ENCODE data around the gene ZEB1. TPM values are rescaled to one million over a fixed set of nuclear protein-coding genes. Genes with fewer than 3 reads are reported as not detected.

ZEB1 gene
- total RNA-seq, 1 experiment from 2014 or later = 0.39 TPM

GRCh38 chr10:31397852-31398251 lies 78.8 kb downstream of the ZEB1 start:
- Histone ChIP-seq H3K27me3 (ENCODE audit: insufficient read depth, low read length) (no peaks in the 10 kb centered on the region), H3K23ac (ENCODE audit: insufficient read length, low read depth, low read length) (no peak overlapping the region), H3K18ac (ENCODE audit: insufficient read length, low read depth, low read length) (no peak overlapping the region), H2AK5ac (ENCODE audit: insufficient read length, low read length) (no peak overlapping the region), H2BK5ac (ENCODE audit: insufficient read length, low read length) (no peak overlapping the region), H3K56ac (ENCODE audit: insufficient read length, low read depth, low read length) (no peak overlapping the region), H2AFZ (ENCODE audit: low read length) (no peak overlapping the region), H3K4ac (ENCODE audit: low read depth, low read length) (no peak overlapping the region), H3K79me2 (ENCODE audit: insufficient read depth, low read length) (no peaks in the 10 kb centered on the region), H3K9me3 (ENCODE audit: control insufficient read depth, low read depth, low read length) (no peaks in the 10 kb centered on the region), H4K5ac (ENCODE audit: insufficient read length, low read depth, low read length) (no peak overlapping the region), H4K8ac (replicated peaks; ENCODE audit: insufficient read length, low read depth, low read length) (no peak overlapping the region), H2BK12ac (ENCODE audit: insufficient read length, low read depth, low read length) (no peak overlapping the region), H2BK15ac (ENCODE audit: low read depth, low read length) (no peak overlapping the region), H2BK120ac (ENCODE audit: low read depth, low read length, poor library complexity, severe bottlenecking) (no peak overlapping the region), H3K4me1 (ENCODE audit: insufficient read depth, low read length) (no peaks in the 10 kb centered on the region), H3K79me1 (ENCODE audit: insufficient read depth, low read depth, low read length, poor library complexity, severe bottlenecking) (no peaks in the 10 kb centered on the region), H3K23me2 (ENCODE audit: insufficient read length, low read depth, low read length, poor library complexity, severe bottlenecking) (no peaks in the 10 kb centered on the region), H3T11ph (ENCODE audit: low read length) (no peak overlapping the region), H3K4me2 (ENCODE audit: insufficient read depth, insufficient read length, low read length) (no peak overlapping the region), H3K9ac (ENCODE audit: extremely low read depth, insufficient read length, low read length) (no peak overlapping the region), H4K91ac (ENCODE audit: insufficient read length, low read depth, low read length) (no peak overlapping the region), H3K27ac (ENCODE audit: insufficient read length, low read depth, low read length) (no peak overlapping the region), H2BK20ac (ENCODE audit: low read depth, low read length, poor library complexity, severe bottlenecking) (no peak overlapping the region), H4K20me1 (ENCODE audit: control insufficient read depth, insufficient read depth, insufficient read length) (no peaks in the 10 kb centered on the region), H3K14ac (ENCODE audit: insufficient read depth, low read length) (no peak overlapping the region)
- Mint-ChIP-seq H3K9me3 (no peaks in the 10 kb centered on the region), H3K27me3 (ENCODE audit: low read depth) (no peaks in the 10 kb centered on the region), H3K4me3 (no peak overlapping the region), H3K4me1 (peaks cover 4 to 12% of the 10 kb centered on the region in 2 experiments), H3K27ac (no peak overlapping the region), H3K36me3 (ENCODE audit: insufficient read depth in 1 of 3, low read depth in 3 of 3) (no peaks in the 10 kb centered on the region)
- TF ChIP-seq, protein P1, sequence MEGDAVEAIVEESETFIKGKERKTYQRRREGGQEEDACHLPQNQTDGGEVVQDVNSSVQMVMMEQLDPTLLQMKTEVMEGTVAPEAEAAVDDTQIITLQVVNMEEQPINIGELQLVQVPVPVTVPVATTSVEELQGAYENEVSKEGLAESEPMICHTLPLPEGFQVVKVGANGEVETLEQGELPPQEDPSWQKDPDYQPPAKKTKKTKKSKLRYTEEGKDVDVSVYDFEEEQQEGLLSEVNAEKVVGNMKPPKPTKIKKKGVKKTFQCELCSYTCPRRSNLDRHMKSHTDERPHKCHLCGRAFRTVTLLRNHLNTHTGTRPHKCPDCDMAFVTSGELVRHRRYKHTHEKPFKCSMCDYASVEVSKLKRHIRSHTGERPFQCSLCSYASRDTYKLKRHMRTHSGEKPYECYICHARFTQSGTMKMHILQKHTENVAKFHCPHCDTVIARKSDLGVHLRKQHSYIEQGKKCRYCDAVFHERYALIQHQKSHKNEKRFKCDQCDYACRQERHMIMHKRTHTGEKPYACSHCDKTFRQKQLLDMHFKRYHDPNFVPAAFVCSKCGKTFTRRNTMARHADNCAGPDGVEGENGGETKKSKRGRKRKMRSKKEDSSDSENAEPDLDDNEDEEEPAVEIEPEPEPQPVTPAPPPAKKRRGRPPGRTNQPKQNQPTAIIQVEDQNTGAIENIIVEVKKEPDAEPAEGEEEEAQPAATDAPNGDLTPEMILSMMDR (conservative IDR thresholded peaks at IDR 0.05) = no peak
- no peak for DNase-seq
- WGBS (ENCODE audit: extremely low coverage, insufficient read length, low lambda C conversion rate) = no CpG with 5 or more reads among the region's 1 CpG
